Esophagus muscularis mucosa (tissue), 4 donors: ENCODE measurements around the gene FNTB. TPM values are rescaled to one million over a fixed set of nuclear protein-coding genes. Genes with fewer than 3 reads are reported as not detected.

Source experiments
- DNase-seq: peaks from one replicate; pipeline ENCODE4 v3.0.0-alpha.2; 2017; ENCODE audit errors: extremely low spot score
- H3K27ac ChIP-seq, 4 donors: fragments of 200-600 bp; sonication (generic); replicated peaks in 1 of 4; 1 replicate in 3 of 4; 2 replicates in 1 of 4; pipeline ENCODE4 v1.5.1; 2016 to 2019; ENCODE audit warnings: mild to moderate bottlenecking in 1 of 4
- H3K27me3 ChIP-seq, 4 donors: fragments of 200-600 bp; sonication (generic); one replicate each; pipeline versions ENCODE4 v1.5.1 to v1.6.0; 2016 to 2019
- H3K36me3 ChIP-seq, 4 donors: fragments of 200-600 bp; sonication (generic); one replicate each; pipeline ENCODE4 v1.5.1; 2016 to 2019
- H3K4me1 ChIP-seq, 4 donors: fragments of 200-600 bp; sonication (generic); one replicate each; pipeline ENCODE4 v1.5.1; 2016 to 2019
- H3K4me3 ChIP-seq, 4 donors: fragments of 200-600 bp; sonication (generic); 1 replicate in 2 of 4; 2 replicates in 2 of 4; pipeline ENCODE4 v1.5.1; 2016 to 2019; ENCODE audit warnings: mild to moderate bottlenecking in 4 of 4, moderate library complexity in 1 of 4
- H3K9me3 ChIP-seq, 4 donors: fragments of 200-600 bp; sonication (generic); 1 replicate in 3 of 4; 2 replicates in 1 of 4; pipeline ENCODE4 v1.5.1; 2016 to 2019
- EP300 ChIP-seq: sonication (generic); formaldehyde crosslinking; IDR thresholded peaks from one replicate; pipeline ENCODE4 v1.6.1; 2017; ENCODE audit warnings: antibody characterized with exemption
- POLR2A ChIP-seq: fragments of 450-650 bp; IDR thresholded peaks from one replicate; pipeline ENCODE4 v1.6.1; 2017; ENCODE audit warnings: antibody characterized with exemption, moderate library complexity, mild to moderate bottlenecking, low read depth
- POLR2AphosphoS5 ChIP-seq, 2 donors: sonication (generic); formaldehyde crosslinking; IDR thresholded peaks; one replicate each; pipeline ENCODE4 v1.6.1; 2017; ENCODE audit warnings: antibody characterized with exemption in 2 of 2
- whole genome bisulfite sequencing: methylation state at CpG from one replicate; pipeline ENCODE4 v1.1.5; 2018; 5-methylcytosine and 5-hydroxymethylcytosine counted together
- intact Hi-C: fragments of 100-400 bp; cut with DNase I; formaldehyde crosslinking; loops from one replicate; pipeline ENCODE4 v1.15.1; 2023
- total RNA-seq, 4 donors: library from RNA; depleted of rRNA; stranded (reverse); fragments of >200 nt; gene quantifications; one replicate each; pipeline versions ENCODE4 v1.1.0 to v1.2.1, GENCODE V29; 2016
- TF ChIP-seq, protein P1 (sequence below), 3 experiments: fragments of 200-600 bp in 2 of 3; fragments of 450-650 bp in 1 of 3; sonication (generic) in 2 of 3; IDR thresholded peaks; one replicate each; pipeline ENCODE4 v1.5.1; 2017 to 2019; ENCODE audit warnings: antibody characterized with exemption in 3 of 3, mild to moderate bottlenecking in 2 of 3, moderate library complexity in 1 of 3

FNTB gene
- total RNA-seq, 4 donors from 2014 or later: 10.3 to 20.7 (median 15.5) TPM

- intact Hi-C loops: no loop called here
- Histone ChIP-seq H3K4me1 (peaks cover 42 to 54% (median 47%) of the 10 kb centered on the region in 4 donors), H3K4me3 (no peak overlapping the region), H3K36me3 (peaks cover 6 to 57% (median 47%) of the 10 kb centered on the region in 4 donors), H3K27ac (no peak overlapping the region), H3K27me3 (no peaks in the 10 kb centered on the region), H3K9me3 (no peaks in the 10 kb centered on the region)
- DNase-seq: no peak
- TF ChIP-seq POLR2AphosphoS5 (IDR thresholded peaks at IDR 0.05): no peak
- TF ChIP-seq POLR2A: no peak
- TF ChIP-seq, protein P1, sequence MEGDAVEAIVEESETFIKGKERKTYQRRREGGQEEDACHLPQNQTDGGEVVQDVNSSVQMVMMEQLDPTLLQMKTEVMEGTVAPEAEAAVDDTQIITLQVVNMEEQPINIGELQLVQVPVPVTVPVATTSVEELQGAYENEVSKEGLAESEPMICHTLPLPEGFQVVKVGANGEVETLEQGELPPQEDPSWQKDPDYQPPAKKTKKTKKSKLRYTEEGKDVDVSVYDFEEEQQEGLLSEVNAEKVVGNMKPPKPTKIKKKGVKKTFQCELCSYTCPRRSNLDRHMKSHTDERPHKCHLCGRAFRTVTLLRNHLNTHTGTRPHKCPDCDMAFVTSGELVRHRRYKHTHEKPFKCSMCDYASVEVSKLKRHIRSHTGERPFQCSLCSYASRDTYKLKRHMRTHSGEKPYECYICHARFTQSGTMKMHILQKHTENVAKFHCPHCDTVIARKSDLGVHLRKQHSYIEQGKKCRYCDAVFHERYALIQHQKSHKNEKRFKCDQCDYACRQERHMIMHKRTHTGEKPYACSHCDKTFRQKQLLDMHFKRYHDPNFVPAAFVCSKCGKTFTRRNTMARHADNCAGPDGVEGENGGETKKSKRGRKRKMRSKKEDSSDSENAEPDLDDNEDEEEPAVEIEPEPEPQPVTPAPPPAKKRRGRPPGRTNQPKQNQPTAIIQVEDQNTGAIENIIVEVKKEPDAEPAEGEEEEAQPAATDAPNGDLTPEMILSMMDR (IDR thresholded peaks at IDR 0.05): no peak
- no peak for TF ChIP-seq EP300
- 87% methylated on average over 5 of the region's 5 CpGs for WGBS
Observed at GRCh38 chr14:65069874-65070413, 83.2 kb downstream of the FNTB start.

DNA sequence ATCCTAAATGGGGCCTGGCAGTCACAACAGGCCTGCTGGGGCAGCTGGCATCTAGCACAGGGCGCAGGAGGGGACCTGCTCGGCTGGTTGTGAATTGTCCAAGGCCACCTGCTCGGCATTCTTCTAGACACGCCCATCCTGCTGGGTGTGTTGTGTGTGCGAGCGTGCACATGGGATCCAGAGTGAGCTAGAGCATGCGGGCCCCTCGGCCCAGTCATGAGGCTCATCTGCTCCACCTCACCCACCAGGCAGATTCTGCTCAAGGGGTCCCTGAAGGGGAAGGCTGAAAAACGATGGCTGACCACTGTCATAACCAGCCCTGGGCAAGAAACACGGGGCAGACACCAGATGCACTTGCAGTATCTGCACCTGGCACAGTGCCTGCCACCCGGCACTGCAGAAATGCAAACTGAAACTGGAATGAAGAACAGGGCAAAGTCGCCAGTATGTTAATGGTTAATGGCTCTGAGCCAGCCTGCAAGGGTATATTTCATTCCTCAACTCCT is 83.8 kb downstream of the FNTB start:
- Histone ChIP-seq H3K9me3 (no peaks in the 10 kb centered on the region), H3K27me3 (no peaks in the 10 kb centered on the region), H3K36me3 (peaks cover 9 to 57% (median 45%) of the 10 kb centered on the region in 4 donors), H3K4me1 (peaks cover 45 to 57% (median 49%) of the 10 kb centered on the region in 4 donors), H3K4me3 (no peak overlapping the region), H3K27ac (no peak overlapping the region)
- intact Hi-C loops: no loop called here
- DNase-seq: no peak
- TF ChIP-seq, protein P1 (IDR thresholded peaks at IDR 0.05): no peak
- WGBS: 76% methylated on average over 12 of the region's 12 CpGs

GRCh38 chr14:65071544-65071943 is 84.8 kb downstream of the FNTB start:
- Histone ChIP-seq H3K27me3 (no peaks in the 10 kb centered on the region), H3K27ac (no peak overlapping the region), H3K36me3 (peaks cover 19 to 58% (median 45%) of the 10 kb centered on the region in 4 donors), H3K9me3 (no peaks in the 10 kb centered on the region), H3K4me1 (peaks cover 45 to 57% (median 50%) of the 10 kb centered on the region in 4 donors), H3K4me3 (no peak overlapping the region)
- intact Hi-C loops: no loop called here
- TF ChIP-seq, protein P1 (IDR thresholded peaks at IDR 0.05): no peak
- TF ChIP-seq EP300: no peak
- TF ChIP-seq POLR2AphosphoS5 (IDR thresholded peaks at IDR 0.05): no peak
- no peak for TF ChIP-seq POLR2A
- WGBS: 100% methylated on average over 1 of the region's 3 CpGs
- no peak for DNase-seq

DNA sequence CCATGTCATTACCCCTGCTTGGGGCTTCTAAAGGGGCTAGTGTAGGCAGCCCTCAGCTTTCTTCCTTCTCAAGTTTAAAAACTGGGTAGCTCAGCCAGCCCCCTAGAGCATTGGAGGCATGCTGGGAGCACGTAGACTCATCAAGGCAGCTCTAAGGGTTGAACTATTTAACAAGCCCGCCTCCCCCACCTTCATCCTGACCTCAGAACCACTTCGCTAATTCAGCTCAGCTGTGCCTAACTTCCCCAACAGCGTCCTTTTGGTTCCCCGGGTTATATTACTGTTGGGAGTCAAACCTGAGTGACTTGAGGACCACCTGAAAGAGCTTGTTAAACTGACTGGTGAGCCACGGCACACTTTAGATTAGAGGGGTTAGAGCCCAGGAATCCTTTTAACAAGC is 85.6 kb downstream of the FNTB start:
- Histone ChIP-seq H3K4me1 (peaks cover 45 to 58% (median 51%) of the 10 kb centered on the region in 4 donors), H3K9me3 (no peaks in the 10 kb centered on the region)

More for the DNA sequence above, 85.6 kb downstream of the FNTB start:
- H3K27me3 ChIP-seq: no peaks in the 10 kb centered on the region
- intact Hi-C loops: no loop called here
- no peak overlapping the region for H3K27ac ChIP-seq
- DNase-seq: no peak
- H3K4me3 ChIP-seq: no peak overlapping the region
- 82% methylated on average over 5 of the region's 6 CpGs for WGBS
- H3K36me3 ChIP-seq: peaks cover 26 to 65% (median 50%) of the 10 kb centered on the region in 4 donors
- TF ChIP-seq EP300 (no peak), POLR2AphosphoS5 (IDR thresholded peaks at IDR 0.05) (no peak), POLR2A (no peak)
- TF ChIP-seq, protein P1 (IDR thresholded peaks at IDR 0.05): no peak
